Ovary (tissue), 9 donors: Measurements from ENCODE around the gene CLOCK. TPM values are rescaled to one million over a fixed set of nuclear protein-coding genes. Genes with fewer than 3 reads are reported as not detected.

Experiments
- DNase-seq, 5 donors: peaks; one replicate each; pipeline ENCODE4 v3.0.0-alpha.2; 2019 to 2020
- H3K27ac ChIP-seq, 2 donors: fragments of 200-600 bp; one replicate each; pipeline versions ENCODE4 v1.5.1 to v1.8.0; 2019 to 2022
- H3K27me3 ChIP-seq: fragments of 200-600 bp; one replicate; pipeline ENCODE4 v1.8.0; 2022
- H3K36me3 ChIP-seq: fragments of 200-600 bp; sonication (generic); one replicate; pipeline ENCODE4 v1.5.1; 2019
- H3K4me1 ChIP-seq: one replicate; pipeline ENCODE4 v1.8.1; 2013; ENCODE audit warnings: mild to moderate bottlenecking, moderate library complexity; ENCODE audit not compliant: insufficient read depth
- H3K4me3 ChIP-seq: fragments of 200-600 bp; sonication (generic); one replicate; pipeline ENCODE4 v1.5.1; 2017
- H3K9me3 ChIP-seq, 2 donors: fragments of 200-600 bp in 1 of 2; sonication (generic) in 1 of 2; one replicate each; pipeline versions ENCODE4 v1.5.1 to v1.8.1; 2013 to 2019; ENCODE audit warnings: mild to moderate bottlenecking in 1 of 2, moderate library complexity in 1 of 2
- CTCF ChIP-seq, 3 donors: fragments of 450-650 bp in 2 of 3; fragments of 200-600 bp in 1 of 3; IDR thresholded peaks; one replicate each; pipeline versions ENCODE4 v1.5.1 to v1.8.0; 2016 to 2022; ENCODE audit warnings: antibody characterized with exemption in 3 of 3, mild to moderate bottlenecking in 1 of 3
- EP300 ChIP-seq: sonication (generic); formaldehyde crosslinking; IDR thresholded peaks from one replicate; pipeline ENCODE4 v1.6.1; 2017; ENCODE audit warnings: antibody characterized with exemption
- POLR2A ChIP-seq: fragments of 450-650 bp; IDR thresholded peaks from one replicate; pipeline ENCODE4 v1.6.1; 2017; ENCODE audit warnings: antibody characterized with exemption, mild to moderate bottlenecking, moderate library complexity
- WGBS, 3 donors: extraction: QIAGEN DNeasy Blood & Tissue Kit in 1 of 3; methylation state at CpG; one replicate each; pipeline versions ENCODE4 v1.1.5 to v1.1.7; 2013 to 2017; 5-methylcytosine and 5-hydroxymethylcytosine counted together
- intact Hi-C, 4 donors: fragments of 100-400 bp; cut with DNase I; formaldehyde crosslinking; loops; one replicate each; pipeline versions ENCODE4 v1.11.0 to v1.15.1; 2022 to 2023
- polyA plus RNA-seq, 2 donors: library from polyadenylated mRNA; stranded (reverse); fragments of 200-250 nt in 1 of 2; fragments of 350-450 nt in 1 of 2; fragmentation: Illumina TruSeq in 1 of 2; extraction: RNeasy Lipid Tissue Mini Kit (QIAGEN cat#74804) in 1 of 2; gene quantifications; one replicate each; pipeline ENCODE4 v1.2.3, GENCODE V29; 2013 to 2014
- total RNA-seq, 7 donors: library from RNA; depleted of rRNA in 2 of 7; stranded (reverse); fragments of >200 nt in 2 of 7; fragmentation: NEBNext Ultra II Directional in 3 of 7; extraction: Animal tissue kit (Norgen Biotek cat#: 25700) in 3 of 7; gene quantifications; one replicate each; pipeline versions ENCODE4 v1.1.0 to v1.2.4, GENCODE V29; 2016 to 2023
- donor health status: DM: no; HTN: no; CAD: no; lungs with moderate emphysema.
- donor health status: DM: no; HTN: no; CAD: no.
- donor health status: Bipolar disorder and iron deficiency.
- donor health status: DM: yes; HTN: yes; CAD: no.
- donor health status: DM: no; HTN: no; CAD: no.
- donor health status: DM: yes; HTN: yes; CAD: no.

Gene CLOCK
- total and polyA plus RNA-seq, 9 donors = 5.4 to 36.4 (median 27.5) TPM

GRCh38 chr4:55458611-55459010 lies 88.1 kb downstream of the CLOCK start:
- WGBS, 3 donors = 57 to 64% (median 61%) methylated on average over 2 of the region's 2 CpGs
- Histone ChIP-seq H3K27me3 (no peaks in the 10 kb centered on the region), H3K9me3 (no peaks in the 10 kb centered on the region), H3K4me3 (no peak overlapping the region), H3K27ac (no peak overlapping the region), H3K4me1 (no peaks in the 10 kb centered on the region), H3K36me3 (no peaks in the 10 kb centered on the region)
- no peak for TF ChIP-seq CTCF (IDR thresholded peaks at IDR 0.05)
- intact Hi-C loops = no loop called here
- no peak for DNase-seq

- H3K27me3 ChIP-seq = no peaks in the 10 kb centered on the region
- H3K9me3 ChIP-seq = no peaks in the 10 kb centered on the region
- intact Hi-C loops = no loop called here
- no peak for DNase-seq
- 56 to 72% (median 70%) methylated on average over 5 of the region's 5 CpGs for WGBS, 3 donors
- no peak overlapping the region for H3K4me3 ChIP-seq
- TF ChIP-seq POLR2A (no peak), CTCF (IDR thresholded peaks at IDR 0.05) (no peak), EP300 (no peak)
- H3K27ac ChIP-seq = no peak overlapping the region
- no peaks in the 10 kb centered on the region for H3K36me3 ChIP-seq
- H3K4me1 ChIP-seq = no peaks in the 10 kb centered on the region
Measured at GRCh38 chr4:55458164-55458563, 88.5 kb downstream of the CLOCK start.

- no peaks in the 10 kb centered on the region for H3K27me3 ChIP-seq
- WGBS, 3 donors = 70 to 94% (median 86%) methylated on average over 8 of the region's 8 CpGs
Measured at GRCh38 chr4:55450566-55450965, 96.1 kb downstream of the CLOCK start.

GRCh38 chr4:55447831-55448230 lies 98.9 kb downstream of the CLOCK start:
- no peak for DNase-seq
- TF ChIP-seq POLR2A = no peak
- no peak for TF ChIP-seq EP300
- no peak for TF ChIP-seq CTCF (IDR thresholded peaks at IDR 0.05)
- no peaks in the 10 kb centered on the region for H3K4me1 ChIP-seq
- H3K27me3 ChIP-seq = no peaks in the 10 kb centered on the region
- no peak overlapping the region for H3K4me3 ChIP-seq
- no peak overlapping the region for H3K27ac ChIP-seq
- 45 to 64% (median 58%) methylated on average over 1 of the region's 1 CpG for WGBS, 3 donors
- intact Hi-C loops = no loop called here
- H3K9me3 ChIP-seq = no peaks in the 10 kb centered on the region
- H3K36me3 ChIP-seq = no peaks in the 10 kb centered on the region

More at GRCh38 chr4:55450566-55450965, 96.1 kb downstream of the CLOCK start:
- Histone ChIP-seq H3K4me3 (no peak overlapping the region), H3K36me3 (no peaks in the 10 kb centered on the region), H3K4me1 (no peaks in the 10 kb centered on the region), H3K9me3 (no peaks in the 10 kb centered on the region), H3K27ac (no peak overlapping the region)
- intact Hi-C loops = no loop called here
- DNase-seq = no peak
- TF ChIP-seq EP300 (no peak), POLR2A (no peak), CTCF (IDR thresholded peaks at IDR 0.05) (no peak)
